GM21737 (cell line): Measurements from ENCODE around the gene LRRC46.

Source experiments
- ATAC-seq: cut with Tn5 transposase; IDR thresholded peaks from one replicate; pipeline ENCODE4 v1.9.1; 2021; ENCODE audit warnings: mild to moderate bottlenecking, moderate library complexity; ENCODE audit not compliant: unreplicated experiment

LRRC46 gene

GRCh38 chr17:47831003-47831933 lies at the start of gene LRRC46, which contains the start of gene MRPL10:
Gene LRRC46, plus strand, starts transcription at chr17:47831670. Its CDS starts 320 bp downstream, at chr17:47831990.
Gene MRPL10, minus strand, starts transcription at chr17:47831541. Its CDS starts 30 bp downstream, at chr17:47831511.
- peak; percentile 69 for ATAC-seq

GRCh38 chr17:47785538-47786123 lies 45.8 kb upstream of the LRRC46 start:
- ATAC-seq, result no peak

GRCh38 chr17:47789611-47790561 lies 41.6 kb upstream of the LRRC46 start:
- no peak for ATAC-seq

- ATAC-seq, result no peak
Observed at GRCh38 chr17:47791025-47791424, 40.4 kb upstream of the LRRC46 start.

GRCh38 chr17:47792457-47792856 lies 39.0 kb upstream of the LRRC46 start:
- no peak for ATAC-seq

GRCh38 chr17:47792979-47793378 lies 38.5 kb upstream of the LRRC46 start:
- ATAC-seq, result no peak

GRCh38 chr17:47797797-47798196 lies 33.7 kb upstream of the LRRC46 start:
- ATAC-seq, result no peak

GRCh38 chr17:47800686-47801085 lies 30.8 kb upstream of the LRRC46 start:
- no peak for ATAC-seq

- ATAC-seq, result no peak
Observed at GRCh38 chr17:47801176-47801765, 30.2 kb upstream of the LRRC46 start.

GRCh38 chr17:47801906-47802305 lies 29.6 kb upstream of the LRRC46 start:
- ATAC-seq, result no peak

- no peak for ATAC-seq
Observed at GRCh38 chr17:47802341-47803022, 29.0 kb upstream of the LRRC46 start.

GRCh38 chr17:47803201-47803600 lies 28.3 kb upstream of the LRRC46 start:
- no peak for ATAC-seq

- no peak for ATAC-seq
Observed at GRCh38 chr17:47803751-47804150, 27.7 kb upstream of the LRRC46 start.

GRCh38 chr17:47804461-47804860 lies 27.0 kb upstream of the LRRC46 start:
- ATAC-seq, result no peak

- no peak for ATAC-seq
Observed at GRCh38 chr17:47806026-47806912, 25.2 kb upstream of the LRRC46 start.

GRCh38 chr17:47806913-47807255 lies 24.6 kb upstream of the LRRC46 start:
- no peak for ATAC-seq

- no peak for ATAC-seq
Observed at GRCh38 chr17:47807421-47807820, 24.0 kb upstream of the LRRC46 start.

- no peak for ATAC-seq
Observed at GRCh38 chr17:47808036-47808829, 23.2 kb upstream of the LRRC46 start.
